Breast epithelium (tissue), 4 donors: Measurements from ENCODE around the gene NLRP12. TPM values are rescaled to one million over a fixed set of nuclear protein-coding genes. Genes with fewer than 3 reads are reported as not detected.
"Not testable (repeated sequence)": the region's sequence is repeated elsewhere in the genome, so short reads cannot be mapped to it uniquely, and the experiment has no call there.

Experiments
- DNase-seq, 2 donors: peaks; one replicate each; pipeline ENCODE4 v3.0.0-alpha.2; 2019; ENCODE audit warnings: low spot score in 2 of 2
- H3K27ac ChIP-seq, 2 donors: fragments of 200-600 bp; sonication (generic) in 1 of 2; one replicate each; pipeline ENCODE4 v1.5.1; 2016 to 2019; ENCODE audit warnings: mild to moderate bottlenecking in 1 of 2
- H3K27me3 ChIP-seq, 2 donors: fragments of 200-600 bp; sonication (generic) in 1 of 2; one replicate each; pipeline versions ENCODE4 v1.5.1 to v1.6.0; 2017 to 2019; ENCODE audit warnings: control low read depth in 1 of 2, mild to moderate bottlenecking in 1 of 2
- H3K36me3 ChIP-seq: fragments of 200-600 bp; one replicate; pipeline ENCODE4 v1.5.1; 2019
- H3K4me1 ChIP-seq, 2 donors: fragments of 200-600 bp; sonication (generic); one replicate each; pipeline ENCODE4 v1.5.1; 2016 to 2019; ENCODE audit warnings: control low read depth in 1 of 2
- H3K4me3 ChIP-seq, 3 donors: fragments of 200-600 bp; sonication (generic); 1 replicate in 2 of 3; 2 replicates in 1 of 3; pipeline ENCODE4 v1.5.1; 2016 to 2019; ENCODE audit warnings: mild to moderate bottlenecking in 3 of 3, moderate library complexity in 2 of 3
- H3K9me3 ChIP-seq, 2 donors: fragments of 200-600 bp; sonication (generic) in 1 of 2; one replicate each; pipeline ENCODE4 v1.5.1; 2016 to 2019; ENCODE audit warnings: control low read depth in 1 of 2
- POLR2A ChIP-seq: fragments of 450-650 bp; IDR thresholded peaks from one replicate; pipeline ENCODE4 v1.6.1; 2016; ENCODE audit warnings: antibody characterized with exemption, mild to moderate bottlenecking, moderate library complexity
- POLR2AphosphoS5 ChIP-seq, 3 donors: sonication (generic); formaldehyde crosslinking; IDR thresholded peaks; one replicate each; pipeline ENCODE4 v1.6.1; 2017; ENCODE audit warnings: antibody characterized with exemption in 3 of 3
- intact Hi-C: fragments of 100-400 bp; cut with DNase I; formaldehyde crosslinking; loops from one replicate; pipeline ENCODE4 v1.15.1; 2023; ENCODE audit warnings: low total_unique reads
- total RNA-seq, 3 donors: library from RNA; depleted of rRNA; stranded (reverse); fragments of >200 nt; gene quantifications; one replicate each; pipeline ENCODE4 v1.1.0, GENCODE V29; 2016
- TF ChIP-seq, protein P1 (sequence below), 3 donors: fragments of 450-650 bp; IDR thresholded peaks; one replicate each; pipeline ENCODE4 v1.5.1; 2016 to 2017; ENCODE audit warnings: antibody characterized with exemption in 3 of 3, mild to moderate bottlenecking in 3 of 3, moderate library complexity in 3 of 3

NLRP12 gene
- total RNA-seq, 3 donors from 2014 or later, result 0.32 to 1.2 (median 0.66) TPM

DNA sequence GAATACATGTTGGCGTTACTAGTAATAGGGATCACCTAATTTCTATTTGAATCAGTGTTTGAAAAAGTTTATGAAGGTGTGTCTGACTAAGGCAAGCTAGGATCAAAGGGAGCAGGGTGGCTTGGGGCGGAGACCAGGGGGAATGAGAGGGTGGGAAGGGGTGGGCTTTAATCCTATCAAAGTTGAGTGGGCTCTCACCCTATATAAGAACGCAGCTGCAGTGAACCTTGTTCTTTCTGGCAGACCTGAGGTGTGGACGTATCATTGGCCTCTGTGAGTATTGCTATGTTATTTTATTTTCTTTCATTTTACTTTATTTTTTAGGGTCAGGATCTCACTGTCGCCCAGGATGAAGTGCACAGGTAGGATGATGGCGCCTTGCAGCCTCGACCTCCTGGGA is 37.4 kb downstream of the NLRP12 start:
- Histone ChIP-seq H3K4me3 (no peak overlapping the region), H3K9me3 (no peaks in the 10 kb centered on the region), H3K27ac (no peak overlapping the region), H3K4me1 (no peaks in the 10 kb centered on the region), H3K27me3 (peaks cover 0 to 4% of the 10 kb centered on the region in 2 donors), H3K36me3 (no peaks in the 10 kb centered on the region)
- DNase-seq, result no peak
- no peak for TF ChIP-seq POLR2A
- TF ChIP-seq, protein P1, sequence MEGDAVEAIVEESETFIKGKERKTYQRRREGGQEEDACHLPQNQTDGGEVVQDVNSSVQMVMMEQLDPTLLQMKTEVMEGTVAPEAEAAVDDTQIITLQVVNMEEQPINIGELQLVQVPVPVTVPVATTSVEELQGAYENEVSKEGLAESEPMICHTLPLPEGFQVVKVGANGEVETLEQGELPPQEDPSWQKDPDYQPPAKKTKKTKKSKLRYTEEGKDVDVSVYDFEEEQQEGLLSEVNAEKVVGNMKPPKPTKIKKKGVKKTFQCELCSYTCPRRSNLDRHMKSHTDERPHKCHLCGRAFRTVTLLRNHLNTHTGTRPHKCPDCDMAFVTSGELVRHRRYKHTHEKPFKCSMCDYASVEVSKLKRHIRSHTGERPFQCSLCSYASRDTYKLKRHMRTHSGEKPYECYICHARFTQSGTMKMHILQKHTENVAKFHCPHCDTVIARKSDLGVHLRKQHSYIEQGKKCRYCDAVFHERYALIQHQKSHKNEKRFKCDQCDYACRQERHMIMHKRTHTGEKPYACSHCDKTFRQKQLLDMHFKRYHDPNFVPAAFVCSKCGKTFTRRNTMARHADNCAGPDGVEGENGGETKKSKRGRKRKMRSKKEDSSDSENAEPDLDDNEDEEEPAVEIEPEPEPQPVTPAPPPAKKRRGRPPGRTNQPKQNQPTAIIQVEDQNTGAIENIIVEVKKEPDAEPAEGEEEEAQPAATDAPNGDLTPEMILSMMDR (IDR thresholded peaks at IDR 0.05), result no peak
- no peak for TF ChIP-seq POLR2AphosphoS5 (IDR thresholded peaks at IDR 0.05)
- intact Hi-C loops, result no loop called here

DNA sequence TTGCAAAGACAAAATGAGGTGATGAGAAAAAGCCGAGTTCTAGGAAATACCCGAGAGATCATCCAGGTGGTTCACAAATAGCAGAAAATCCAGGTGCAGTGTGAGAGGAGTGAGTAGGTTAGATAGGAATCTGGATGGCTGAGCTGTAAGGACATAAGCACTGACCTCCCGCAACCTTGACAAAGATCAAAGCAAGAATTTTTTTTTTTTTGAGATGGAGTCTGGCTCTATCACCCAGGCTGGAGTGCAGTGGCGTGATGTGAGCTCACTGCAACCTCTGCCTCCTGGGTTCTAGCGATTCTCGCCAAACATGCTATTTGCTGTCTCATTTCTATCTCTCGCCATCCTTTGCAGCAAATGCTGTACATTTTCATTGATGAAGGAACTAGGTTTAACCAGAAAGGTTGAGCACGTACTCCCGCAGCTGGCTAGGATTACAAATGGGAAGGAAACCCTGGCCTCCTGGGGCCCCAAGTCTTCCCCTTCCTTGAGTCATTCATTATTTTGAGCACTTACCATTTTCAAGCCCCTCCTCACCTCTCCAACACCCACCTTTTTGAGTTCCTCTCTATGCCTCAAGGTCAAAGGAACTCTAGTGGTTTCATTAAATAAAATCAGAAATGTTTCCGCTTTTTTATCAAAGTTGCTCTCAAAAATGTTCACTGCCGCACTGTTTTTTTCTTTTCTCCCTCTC is 38.8 kb downstream of the NLRP12 start:
- intact Hi-C loops, result no loop called here
- Histone ChIP-seq H3K27ac (no peak overlapping the region), H3K4me3 (no peak overlapping the region), H3K36me3 (no peaks in the 10 kb centered on the region), H3K9me3 (no peaks in the 10 kb centered on the region), H3K27me3 (peaks cover 0 to 4% of the 10 kb centered on the region in 2 donors), H3K4me1 (no peaks in the 10 kb centered on the region)
- TF ChIP-seq, protein P1 (IDR thresholded peaks at IDR 0.05), result no peak
- TF ChIP-seq POLR2A, result no peak
- no peak for TF ChIP-seq POLR2AphosphoS5 (IDR thresholded peaks at IDR 0.05)
- DNase-seq, result no peak

DNA sequence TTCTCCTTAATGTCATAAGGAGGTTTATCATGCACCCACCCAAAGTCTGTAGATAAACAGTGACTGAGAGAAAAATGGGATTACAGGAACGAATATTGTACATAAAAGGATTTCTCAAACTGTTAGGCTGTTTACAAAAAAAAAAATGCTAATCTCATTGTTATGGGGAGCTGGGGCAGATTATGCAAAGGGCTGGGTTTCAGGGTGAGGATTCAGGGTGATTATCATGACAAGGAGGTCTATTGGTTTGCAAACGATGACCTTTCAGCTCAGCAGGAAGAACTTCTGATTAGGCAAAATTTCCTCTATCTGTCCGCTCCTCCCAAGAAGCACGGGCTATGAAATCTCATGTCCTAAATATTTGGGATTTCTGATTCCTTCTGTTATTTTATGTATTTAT is 41.4 kb downstream of the NLRP12 start:
- intact Hi-C loops, result no loop called here
- H3K36me3 ChIP-seq, result no peaks in the 10 kb centered on the region
- no peaks in the 10 kb centered on the region for H3K9me3 ChIP-seq
- TF ChIP-seq POLR2A (no peak), POLR2AphosphoS5 (IDR thresholded peaks at IDR 0.05) (no peak)
- TF ChIP-seq, protein P1 (IDR thresholded peaks at IDR 0.05), result no peak
- no peak overlapping the region for H3K4me3 ChIP-seq
- no peaks in the 10 kb centered on the region for H3K4me1 ChIP-seq
- DNase-seq, result no peak
- H3K27me3 ChIP-seq, result peaks cover 0 to 2% of the 10 kb centered on the region in 2 donors
- H3K27ac ChIP-seq, result no peak overlapping the region

DNA sequence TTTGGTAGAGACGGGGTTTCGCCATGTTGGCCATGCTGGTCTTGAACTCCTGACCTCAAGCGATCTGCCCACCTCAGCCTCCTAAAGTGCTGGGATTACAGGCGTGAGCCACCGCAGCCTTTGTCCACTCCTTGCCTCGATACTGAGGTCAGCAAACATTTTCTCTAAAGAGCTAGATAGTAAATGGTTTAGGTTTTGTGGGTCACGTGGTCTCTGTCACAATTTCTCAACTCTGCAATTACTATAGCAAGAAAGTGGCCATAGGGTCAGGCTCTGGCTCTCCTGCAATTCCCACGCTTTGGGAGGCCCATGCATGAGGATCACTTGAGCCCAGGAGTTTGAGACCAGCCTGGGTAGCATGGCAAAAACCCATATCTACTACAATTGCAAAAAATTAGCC is 42.8 kb downstream of the NLRP12 start:
- DNase-seq, H3K27me3 ChIP-seq, H3K4me3 ChIP-seq, H3K36me3 ChIP-seq, intact Hi-C loops, H3K4me1 ChIP-seq, H3K27ac ChIP-seq, H3K9me3 ChIP-seq: not testable (repeated sequence)

DNA sequence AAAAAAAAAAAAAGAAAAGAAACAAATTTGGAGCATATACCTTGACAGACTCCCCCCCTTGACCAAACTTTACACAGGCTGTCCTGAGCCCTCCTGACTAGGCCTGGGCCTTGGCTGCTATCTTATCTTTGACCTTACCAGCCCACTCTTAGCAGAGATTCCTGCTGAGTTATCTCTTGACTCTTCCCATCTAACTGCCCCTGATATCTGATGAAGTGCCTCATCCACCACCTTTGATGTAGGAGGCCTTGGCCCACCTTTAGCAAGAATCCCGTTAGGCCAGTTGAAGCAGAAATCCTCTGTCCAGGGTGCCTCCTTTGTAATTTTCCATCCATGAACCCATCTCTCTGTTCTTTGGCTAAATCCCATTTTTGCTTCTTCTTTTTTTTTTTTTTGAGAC is 43.6 kb downstream of the NLRP12 start:
- no peak for DNase-seq
- no peaks in the 10 kb centered on the region for H3K36me3 ChIP-seq
- no peaks in the 10 kb centered on the region for H3K27me3 ChIP-seq
- H3K4me1 ChIP-seq, result no peaks in the 10 kb centered on the region
- intact Hi-C loops, result no loop called here
- H3K9me3 ChIP-seq, result no peaks in the 10 kb centered on the region
- no peak overlapping the region for H3K4me3 ChIP-seq
- TF ChIP-seq, protein P1 (IDR thresholded peaks at IDR 0.05), result no peak
- TF ChIP-seq POLR2A, result no peak
- H3K27ac ChIP-seq, result no peak overlapping the region

DNA sequence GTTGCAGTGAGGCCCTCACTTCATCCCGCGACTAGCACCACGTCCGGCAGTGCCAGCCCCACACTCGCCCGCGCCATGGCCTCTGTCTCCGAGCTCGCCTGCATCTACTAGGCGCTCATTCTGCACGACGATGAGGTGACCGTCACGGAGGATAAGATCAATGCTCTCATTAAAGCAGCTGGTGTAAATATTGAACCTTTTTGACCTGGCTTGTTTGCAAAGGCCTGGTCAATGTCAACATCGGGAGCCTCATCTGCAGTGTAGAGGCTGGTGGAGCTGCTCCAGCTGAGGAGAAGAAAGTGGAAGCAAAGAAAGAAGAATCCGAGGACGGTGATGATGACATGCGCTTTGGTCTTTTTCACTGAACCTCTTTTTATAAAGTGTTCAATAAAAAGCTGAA is 48.6 kb downstream of the NLRP12 start:
- no peak for DNase-seq
- H3K36me3 ChIP-seq, result no peaks in the 10 kb centered on the region
- no peaks in the 10 kb centered on the region for H3K9me3 ChIP-seq
- no peak overlapping the region for H3K27ac ChIP-seq
- intact Hi-C loops, result no loop called here
- no peak for TF ChIP-seq POLR2A
- TF ChIP-seq, protein P1 (IDR thresholded peaks at IDR 0.05), result no peak
- TF ChIP-seq POLR2AphosphoS5 (IDR thresholded peaks at IDR 0.05), result no peak
- no peak overlapping the region for H3K4me3 ChIP-seq
- no peaks in the 10 kb centered on the region for H3K27me3 ChIP-seq
- no peaks in the 10 kb centered on the region for H3K4me1 ChIP-seq

DNA sequence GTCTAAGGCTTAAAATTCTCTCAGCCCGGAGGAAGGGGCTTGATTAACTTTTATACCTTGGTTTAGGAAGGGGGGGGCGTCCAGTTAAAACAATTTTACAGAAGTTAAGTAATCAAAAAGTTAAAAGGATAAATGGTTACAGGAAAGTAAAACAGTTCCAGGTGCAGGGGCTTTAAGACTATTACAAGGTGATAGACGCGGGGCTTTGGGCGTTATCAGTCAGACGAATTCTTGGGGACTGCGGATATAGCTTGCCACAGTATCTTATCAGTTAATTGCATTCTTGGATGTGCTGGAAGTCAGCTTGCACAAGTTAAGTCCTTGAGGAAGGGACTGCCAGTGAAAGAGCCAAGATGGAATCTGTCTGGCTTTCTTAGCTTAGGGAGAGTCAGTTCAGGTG is 49.6 kb downstream of the NLRP12 start:
- H3K36me3 ChIP-seq, H3K27me3 ChIP-seq, H3K27ac ChIP-seq, DNase-seq, H3K4me3 ChIP-seq, H3K9me3 ChIP-seq, H3K4me1 ChIP-seq, intact Hi-C loops: not testable (repeated sequence)
